Cardiac fibroblast (primary cell): ENCODE data around the gene GLYAT.
A peak's percentile ranks its signal among the peaks of the same experiment; 100 is the strongest.

Experiments
- DNase-seq, 2 donors: peaks; one replicate each; pipeline versions ENCODE4 v3.0.0 to v3.0.0-alpha.2; 2010; ENCODE audit warnings: low read depth in 2 of 2
- H3K4me3 ChIP-seq, 2 donors: replicated peaks in 1 of 2; 1 replicate in 1 of 2; 2 replicates in 1 of 2; pipeline ENCODE4 v1.5.1; 2011; ENCODE audit warnings: low read depth in 2 of 2, low read length in 2 of 2, mild to moderate bottlenecking in 2 of 2, moderate library complexity in 1 of 2
- TF ChIP-seq, protein P1 (sequence below): IDR thresholded peaks from one replicate; pipeline ENCODE4 v1.5.1; 2011; ENCODE audit warnings: low read depth, mild to moderate bottlenecking, low read length, inconsistent platforms

Gene GLYAT

DNA sequence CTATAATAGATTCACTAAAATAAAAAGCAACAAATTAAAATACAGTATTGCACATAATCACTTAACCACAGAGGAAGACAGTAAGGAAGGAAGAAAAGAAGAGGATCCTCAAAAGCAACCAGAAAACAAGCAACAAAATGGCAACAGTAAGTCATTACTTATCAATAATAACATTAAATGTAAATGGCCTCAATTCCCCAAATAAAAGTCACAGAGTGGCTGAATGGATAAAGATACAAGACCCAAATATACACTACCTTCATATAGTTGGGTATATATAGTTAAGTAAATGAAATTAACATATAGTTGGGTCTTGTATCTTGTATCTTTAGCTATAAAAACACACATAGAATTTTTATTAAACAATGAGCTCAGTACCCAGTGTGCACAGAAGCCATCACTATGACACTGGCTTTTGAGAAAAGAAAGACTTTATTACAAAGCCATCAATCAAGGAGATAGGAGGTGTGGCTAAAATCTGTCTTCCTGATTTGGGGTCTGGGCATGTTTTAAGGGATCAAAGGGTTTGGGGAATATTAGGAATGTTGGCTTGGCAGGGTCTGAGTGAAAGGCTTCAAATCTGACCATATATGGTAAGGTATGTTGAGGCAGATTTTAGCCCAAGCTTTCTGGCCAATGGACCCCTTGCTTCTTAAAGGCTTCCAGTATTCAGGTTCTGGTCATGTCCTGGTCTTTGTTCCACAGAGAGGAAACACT lies 13.4 kb upstream of the GLYAT start:
- no peak for DNase-seq
- no peak overlapping the region for H3K4me3 ChIP-seq
- TF ChIP-seq, protein P1, sequence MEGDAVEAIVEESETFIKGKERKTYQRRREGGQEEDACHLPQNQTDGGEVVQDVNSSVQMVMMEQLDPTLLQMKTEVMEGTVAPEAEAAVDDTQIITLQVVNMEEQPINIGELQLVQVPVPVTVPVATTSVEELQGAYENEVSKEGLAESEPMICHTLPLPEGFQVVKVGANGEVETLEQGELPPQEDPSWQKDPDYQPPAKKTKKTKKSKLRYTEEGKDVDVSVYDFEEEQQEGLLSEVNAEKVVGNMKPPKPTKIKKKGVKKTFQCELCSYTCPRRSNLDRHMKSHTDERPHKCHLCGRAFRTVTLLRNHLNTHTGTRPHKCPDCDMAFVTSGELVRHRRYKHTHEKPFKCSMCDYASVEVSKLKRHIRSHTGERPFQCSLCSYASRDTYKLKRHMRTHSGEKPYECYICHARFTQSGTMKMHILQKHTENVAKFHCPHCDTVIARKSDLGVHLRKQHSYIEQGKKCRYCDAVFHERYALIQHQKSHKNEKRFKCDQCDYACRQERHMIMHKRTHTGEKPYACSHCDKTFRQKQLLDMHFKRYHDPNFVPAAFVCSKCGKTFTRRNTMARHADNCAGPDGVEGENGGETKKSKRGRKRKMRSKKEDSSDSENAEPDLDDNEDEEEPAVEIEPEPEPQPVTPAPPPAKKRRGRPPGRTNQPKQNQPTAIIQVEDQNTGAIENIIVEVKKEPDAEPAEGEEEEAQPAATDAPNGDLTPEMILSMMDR = no peak

DNA sequence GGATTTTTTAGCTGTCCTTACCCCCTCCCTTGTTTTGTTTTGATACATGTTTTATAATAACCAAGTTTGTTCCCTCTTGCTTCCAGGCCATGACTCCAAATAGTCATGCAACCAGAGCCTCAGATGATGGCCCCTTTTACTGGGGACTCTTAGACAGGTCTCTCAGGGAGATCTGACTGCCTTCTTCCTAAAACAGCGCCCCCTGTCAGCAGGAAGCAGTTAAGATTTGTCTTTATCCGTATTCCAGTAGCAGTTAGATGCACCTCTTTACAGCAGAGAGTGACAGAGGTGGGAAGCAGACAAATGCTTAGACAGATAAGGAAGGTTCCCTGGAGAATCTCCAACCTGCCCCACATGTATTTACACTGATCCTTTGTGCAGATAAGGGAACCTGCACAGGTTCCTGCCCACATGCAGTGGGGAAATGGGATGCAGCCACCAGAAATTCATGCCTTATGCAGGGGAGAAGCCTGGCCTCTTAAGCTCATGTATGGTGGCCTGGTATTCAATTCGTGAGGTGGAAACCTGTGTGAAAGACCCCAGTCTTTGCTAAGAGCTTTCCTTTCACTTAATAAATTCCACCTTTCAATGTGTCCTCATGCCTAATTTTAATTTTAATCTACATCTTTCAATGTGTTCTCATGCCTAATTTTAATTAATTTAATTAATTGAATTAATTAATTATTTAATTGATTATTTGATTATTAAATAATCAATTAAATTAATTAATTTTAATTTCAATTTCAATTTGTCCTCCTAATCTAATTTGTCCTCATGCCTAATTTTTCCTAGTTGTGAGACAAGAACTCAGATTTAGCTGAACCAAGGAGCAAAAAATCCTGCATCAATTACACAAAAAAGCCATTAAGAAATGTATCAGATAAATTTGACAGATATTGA lies 11.5 kb upstream of the GLYAT start:
- TF ChIP-seq, protein P1 = no peak
- no peak overlapping the region for H3K4me3 ChIP-seq
- DNase-seq = no peak

DNA sequence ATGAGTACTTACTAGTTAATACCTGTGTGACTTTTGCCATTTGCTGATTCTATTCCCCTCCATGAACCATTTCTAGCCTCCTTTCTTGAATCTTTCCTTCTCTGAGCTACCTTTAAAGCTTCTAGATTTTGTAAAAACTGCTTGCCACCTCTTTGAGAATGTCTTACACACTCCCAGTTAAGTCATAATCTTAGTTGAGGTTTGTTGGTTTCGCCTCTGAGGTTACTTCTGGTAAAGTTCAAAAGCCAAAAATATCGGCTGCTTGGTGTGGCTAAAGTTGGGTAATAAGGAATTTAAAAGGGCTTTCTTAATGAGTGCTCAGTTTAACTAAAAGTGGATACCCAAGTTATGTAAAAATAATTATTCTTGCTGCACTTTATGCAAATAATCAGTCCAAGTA lies 10.4 kb upstream of the GLYAT start:
- H3K4me3 ChIP-seq = no peak overlapping the region
- DNase-seq = no peak
- TF ChIP-seq, protein P1 = no peak

DNA sequence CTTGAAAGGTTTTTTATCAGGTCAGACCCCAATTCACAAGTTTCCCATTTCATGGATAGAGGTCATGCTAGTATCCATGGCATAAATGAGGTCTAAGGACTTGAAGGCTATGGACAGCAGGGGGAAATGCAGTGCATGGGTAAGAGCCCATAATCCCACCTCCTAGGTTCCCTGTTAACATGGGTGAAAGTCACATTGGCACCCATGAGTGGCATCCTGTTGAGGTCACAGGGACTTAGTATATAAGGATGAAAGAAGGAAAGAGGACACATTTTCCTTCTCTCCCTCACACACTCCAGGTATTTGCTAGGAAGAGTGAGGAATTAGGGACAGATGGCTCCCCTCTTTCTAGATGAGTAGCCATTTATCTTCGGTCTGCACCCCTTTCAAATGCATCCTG lies 9.4 kb upstream of the GLYAT start:
- H3K4me3 ChIP-seq = no peak overlapping the region
- DNase-seq = no peak

DNA sequence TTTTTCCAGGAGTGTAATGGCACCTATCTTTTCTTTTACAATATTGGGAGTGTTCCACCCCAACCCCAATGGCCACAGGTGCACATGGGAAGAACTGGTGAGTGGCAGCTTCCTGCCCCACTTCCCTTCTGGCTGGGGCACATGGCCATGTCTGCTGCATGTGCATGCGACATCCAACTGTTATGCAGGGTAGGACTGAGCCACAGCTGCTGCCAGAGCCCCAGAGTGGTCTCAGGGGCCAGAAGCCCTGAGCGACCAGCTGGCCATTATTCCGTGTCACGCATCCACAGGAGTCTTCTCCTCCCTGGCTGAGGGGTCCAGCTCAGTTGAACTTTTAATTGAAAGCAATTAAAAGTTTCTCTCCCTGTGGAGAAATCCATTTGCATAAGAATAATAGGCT lies 8.7 kb upstream of the GLYAT start:
- TF ChIP-seq, protein P1 = no peak
- no peak overlapping the region for H3K4me3 ChIP-seq
- DNase-seq = no peak

More for the DNA sequence above, 9.4 kb upstream of the GLYAT start:
- TF ChIP-seq, protein P1 = no peak

- no peak overlapping the region for H3K4me3 ChIP-seq
- TF ChIP-seq, protein P1 = no peak
- peak in 1 of 2 donors; percentile 2 for DNase-seq
Observed at GRCh38 chr11:58739725-58740430, 8.1 kb upstream of the GLYAT start.
